Measurements from ENCODE around the gene SLAMF8.

- TF ChIP-seq CTCF (IDR thresholded peaks at IDR 0.05; ENCODE audit: low read depth, low read length) (no peak), EZH2phosphoT487 (IDR thresholded peaks at IDR 0.05; ENCODE audit: low read depth) (no peak)
These were observed 48.4 kb upstream of the SLAMF8 start for GRCh38 chr1:159778266-159778665.

Data from OCI-LY3 (cell line).